Left colon (tissue), 2 donors: Measurements from ENCODE around the gene ANKRD65. TPM values are rescaled to one million over a fixed set of nuclear protein-coding genes. Genes with fewer than 3 reads are reported as not detected.
"Not testable (repeated sequence)": the region's sequence is repeated elsewhere in the genome, so short reads cannot be mapped to it uniquely, and the experiment has no call there.

Source experiments
- ATAC-seq: fragments of 200-7000 bp; cut with Tn5 transposase; one replicate; pipeline ENCODE4 v1.9.1; 2020; ENCODE audit warnings: mild to moderate bottlenecking, moderate library complexity
- DNase-seq, 2 donors: peaks; one replicate each; pipeline ENCODE4 v3.0.0-alpha.2; 2020
- intact Hi-C, 2 donors: fragments of 100-400 bp; cut with DNase I in 1 of 2; cut with micrococcal nuclease in 1 of 2; formaldehyde crosslinking; loops; one replicate each; pipeline versions ENCODE4 v1.11.2 to v1.14.0; 2022; cut with DNase I, micrococcal nuclease
- total RNA-seq, 2 donors: library from RNA; stranded (reverse); fragmentation: NEBNext Ultra II Directional; extraction: Animal tissue kit (Norgen Biotek cat#: 25700); gene quantifications; one replicate each; pipeline ENCODE4 v1.2.1, GENCODE V29; 2021
- donor health status: DM: no; HTN: no; CAD: no.
- donor health status: DM: yes; HTN: yes; CAD: no.

The ANKRD65 gene
- total RNA-seq, 2 donors from 2014 or later: 0.76 to 2.7 TPM

DNA sequence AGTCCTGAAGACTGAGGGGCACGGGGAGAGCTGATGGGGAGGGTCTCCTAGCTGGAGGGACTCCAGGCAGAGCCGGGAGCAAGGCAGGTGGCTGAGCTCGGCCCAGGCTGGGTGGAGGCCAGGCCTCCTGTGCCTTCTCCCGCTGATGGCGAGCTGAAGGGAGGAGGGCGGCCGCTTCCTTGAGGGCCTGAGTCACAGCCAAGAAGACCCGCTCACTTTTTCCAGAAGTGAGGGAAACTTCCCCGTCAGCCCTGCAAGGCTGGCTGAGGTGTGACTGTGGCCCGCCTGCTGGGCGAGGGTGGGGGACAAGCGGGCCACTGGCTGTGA lies 12.7 kb upstream of the ANKRD65 start:
- DNase-seq (peak; percentile 33 to 45), ATAC-seq (no peak)
- intact Hi-C loops: no loop called here

DNA sequence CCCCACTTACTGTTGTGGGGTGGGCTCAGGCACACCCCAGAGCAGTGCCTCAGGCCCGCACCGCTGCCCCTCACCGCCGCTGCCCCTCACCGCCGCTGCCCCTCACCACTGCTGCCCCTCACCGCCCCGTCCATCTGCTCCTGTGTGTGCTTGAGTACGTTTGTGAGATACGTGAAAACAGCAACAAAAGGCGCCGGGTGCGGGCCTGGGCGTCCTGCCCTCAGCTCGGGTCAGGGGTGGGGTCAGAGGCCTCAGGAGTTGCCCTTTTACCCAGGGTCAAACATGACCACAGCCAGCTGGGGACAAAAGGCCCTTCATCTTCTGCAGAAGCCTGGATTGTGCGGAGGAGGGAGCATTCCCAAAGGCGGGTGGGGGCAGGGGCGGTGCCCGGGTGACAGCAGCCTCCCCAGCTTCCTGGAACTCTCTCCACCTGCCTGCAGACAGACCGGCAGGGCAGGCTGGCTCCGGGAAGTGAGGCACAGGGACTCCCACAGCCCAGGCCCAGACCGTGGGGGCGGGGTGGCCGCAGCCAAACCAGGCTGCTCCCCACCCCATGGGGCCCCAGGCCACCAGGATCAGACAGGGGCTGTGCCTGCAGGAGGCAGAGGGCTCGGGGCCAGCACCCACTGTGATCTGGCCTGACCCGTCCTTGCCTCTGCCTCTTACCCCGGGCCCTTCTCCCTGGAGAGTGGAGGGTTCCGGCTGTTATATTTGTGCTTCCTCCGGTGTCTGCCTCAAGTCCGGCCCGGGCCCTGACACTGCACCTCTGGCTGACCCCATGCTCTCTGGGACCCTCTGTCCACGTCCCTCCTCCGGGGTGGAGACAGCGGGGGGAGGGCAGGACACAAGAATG lies 12.1 kb upstream of the ANKRD65 start:
- DNase-seq (peak; percentile 93 to 95), ATAC-seq (peak; percentile 77)
- intact Hi-C loops: no loop called here

DNA sequence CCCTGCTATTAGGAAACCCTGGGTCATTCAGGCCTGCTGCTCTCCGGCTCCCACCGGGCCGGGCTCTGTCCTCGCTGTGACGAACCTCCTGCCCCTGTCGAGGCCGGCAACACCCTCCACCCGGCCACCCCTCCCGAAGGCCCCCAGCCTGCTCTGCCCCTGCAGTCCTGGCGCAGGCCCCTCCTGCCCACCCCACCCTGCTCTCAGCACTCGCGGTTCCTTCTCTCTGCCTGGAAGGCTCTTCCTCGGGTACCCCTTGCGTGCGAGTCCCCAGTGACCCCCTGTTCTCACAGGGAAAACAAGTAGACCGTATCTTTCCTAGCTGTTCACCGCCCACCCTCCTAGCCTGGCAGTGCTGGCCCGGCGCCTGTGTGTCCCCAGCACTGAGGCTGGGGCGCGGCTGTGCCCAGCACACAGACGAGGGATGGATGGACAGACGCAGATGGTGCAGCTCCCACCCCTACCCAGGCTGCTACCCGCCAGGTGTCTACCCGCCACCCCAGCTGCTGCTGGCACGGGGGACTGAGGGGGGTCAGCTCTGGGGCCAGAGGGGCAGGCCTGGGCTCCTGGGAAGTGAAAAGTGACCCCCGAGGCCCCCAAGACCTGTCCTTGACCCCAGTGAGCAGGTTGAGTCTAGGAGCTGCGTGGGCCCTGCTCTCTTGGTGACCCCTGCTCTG lies 11.3 kb upstream of the ANKRD65 start:
- peak; percentile 19 to 39 for DNase-seq
- intact Hi-C loops: no loop called here
- ATAC-seq: no peak

DNA sequence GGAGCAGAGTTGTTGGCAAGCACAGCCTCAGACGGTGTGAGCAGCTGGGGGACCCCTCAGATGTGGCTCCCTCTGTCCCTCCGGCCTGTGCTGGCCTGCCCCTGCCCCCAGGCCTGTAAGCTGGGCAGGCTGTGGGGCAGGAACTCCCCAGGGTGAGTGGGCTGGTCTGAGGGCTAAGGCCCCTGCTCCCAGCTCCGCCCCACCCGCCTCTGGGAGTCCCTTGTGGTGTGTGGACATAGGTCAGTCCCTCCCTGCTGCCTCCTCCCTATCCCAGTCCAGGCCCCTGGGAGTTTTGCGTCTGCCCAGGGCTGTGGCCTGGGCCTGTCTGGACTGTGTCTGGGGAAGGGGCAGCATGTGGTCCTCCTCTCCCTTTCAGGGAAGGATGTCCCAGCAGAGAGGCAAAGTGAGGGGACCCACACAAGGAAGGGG lies 10.8 kb upstream of the ANKRD65 start:
- ATAC-seq: peak; percentile 69

GRCh38 chr1:1430992-1431844 lies 10.1 kb upstream of the ANKRD65 start:
- DNase-seq: peak; percentile 37 to 58
- intact Hi-C loops: no loop called here
- ATAC-seq: peak; percentile 15

More for the DNA sequence above, 10.8 kb upstream of the ANKRD65 start:
- DNase-seq: peak; percentile 76 to 85
- intact Hi-C loops: no loop called here

DNA sequence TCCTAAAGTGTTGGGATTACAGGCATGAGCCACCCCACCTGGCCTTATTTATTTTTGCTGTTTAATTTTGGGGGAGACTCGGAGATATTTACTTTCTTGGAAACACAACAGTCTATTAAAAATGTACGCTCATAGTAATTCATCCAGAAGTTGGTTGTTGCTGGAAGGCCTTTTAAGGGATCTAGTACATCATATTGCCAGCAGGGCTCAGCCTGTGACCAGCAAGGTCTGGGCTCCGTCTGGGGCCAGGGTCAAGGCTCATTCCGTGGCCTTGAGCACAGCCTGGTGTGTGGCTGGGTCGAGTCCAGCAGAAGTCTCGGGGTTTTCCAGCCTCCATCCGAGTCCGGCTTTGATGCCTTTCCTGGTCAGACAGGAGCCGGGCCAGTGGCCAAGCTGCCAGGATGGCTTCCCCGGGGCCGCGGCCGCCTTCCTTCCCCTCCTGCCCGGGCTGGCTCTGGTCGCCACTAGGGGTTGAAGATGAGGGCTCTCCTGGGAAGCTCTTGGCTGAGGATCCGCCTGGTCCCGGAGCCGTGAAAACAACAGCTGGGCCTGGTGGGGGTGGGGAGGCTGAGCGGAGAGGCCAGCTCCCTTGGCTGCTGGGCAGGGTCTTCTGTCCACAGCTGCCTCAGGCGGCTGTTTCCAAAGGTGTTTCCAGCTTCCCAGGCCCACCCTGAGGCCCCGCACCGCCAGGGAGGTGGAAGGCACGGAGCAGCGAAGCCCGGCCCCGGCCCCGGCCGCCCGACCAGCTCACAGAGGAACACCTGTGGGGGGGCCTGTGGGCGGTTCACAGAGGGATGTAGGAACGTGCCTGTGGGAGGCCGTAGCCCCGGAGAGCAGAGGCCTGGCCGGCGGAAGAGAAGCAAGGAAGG lies 9.3 kb upstream of the ANKRD65 start:
- DNase-seq: peak; percentile 55 to 66

DNA sequence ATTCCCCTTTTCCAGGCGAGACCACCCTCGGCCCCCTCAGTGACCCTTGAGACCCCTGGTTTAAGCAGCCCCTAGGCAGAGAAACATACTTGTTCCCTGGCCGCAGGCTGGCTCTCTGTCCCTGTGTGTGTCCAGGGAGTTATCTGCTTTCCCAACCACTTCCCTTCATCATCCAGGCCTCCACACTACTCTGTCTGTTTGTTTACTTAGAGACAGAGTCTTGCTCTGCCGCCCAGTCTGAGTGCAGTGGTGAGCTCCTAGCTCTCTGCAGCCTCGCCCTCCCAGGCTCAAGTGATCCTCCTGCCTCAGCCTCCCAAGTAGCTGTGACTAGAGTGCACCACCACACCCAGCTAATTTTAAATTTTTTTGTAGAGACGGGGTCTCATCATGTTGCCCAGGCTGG lies 8.6 kb upstream of the ANKRD65 start:
- DNase-seq (peak in 1 of 2 donors; percentile 39), ATAC-seq (no peak)
- intact Hi-C loops: no loop called here

More for the DNA sequence above, 9.3 kb upstream of the ANKRD65 start:
- intact Hi-C loops: no loop called here
- no peak for ATAC-seq

DNA sequence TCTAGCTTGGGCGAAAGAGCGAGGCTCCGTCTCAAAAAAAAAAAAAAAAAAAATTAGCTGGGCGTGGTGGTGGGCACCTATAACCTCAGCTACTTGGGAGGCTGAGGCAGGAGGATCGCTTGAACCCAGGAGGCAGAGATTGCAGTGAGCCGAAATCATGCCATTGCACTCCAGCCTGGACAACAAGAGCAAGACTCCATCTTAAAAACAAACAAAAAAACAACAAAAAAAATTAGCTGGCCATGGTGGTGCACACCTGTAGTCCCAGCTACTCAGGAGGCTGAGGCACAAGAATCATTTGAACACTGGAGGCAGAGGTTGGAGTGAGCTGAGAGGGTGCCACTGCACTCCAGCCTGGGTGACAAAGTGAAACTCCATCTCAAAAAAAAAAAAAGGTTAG lies 7.9 kb upstream of the ANKRD65 start:
- intact Hi-C loops, DNase-seq, ATAC-seq: not testable (repeated sequence)

DNA sequence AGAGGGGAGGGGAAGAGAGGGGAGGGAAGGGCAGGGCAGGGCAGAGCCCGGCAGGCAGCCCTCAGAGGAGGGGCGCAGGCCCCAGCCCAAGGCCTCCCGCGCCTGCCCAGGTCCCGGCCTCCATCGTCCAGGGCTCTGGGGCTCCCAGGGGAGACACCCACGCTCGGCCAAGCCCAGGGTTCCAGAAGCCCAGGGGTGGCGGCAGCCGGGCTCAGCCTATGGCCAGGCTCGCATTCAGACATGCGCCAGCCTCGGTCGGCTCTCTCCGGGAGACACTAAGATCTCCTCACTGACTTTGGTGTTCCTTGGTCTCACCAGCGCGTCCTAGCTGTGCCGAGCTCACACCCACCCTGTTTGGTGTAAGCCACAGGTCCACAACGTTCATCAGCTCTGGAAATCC lies 7.1 kb upstream of the ANKRD65 start:
- no peak for DNase-seq
- ATAC-seq: no peak
- intact Hi-C loops: no loop called here

GRCh38 chr1:1427820-1428148 lies 6.7 kb upstream of the ANKRD65 start:
- ATAC-seq: no peak
- intact Hi-C loops: no loop called here
- no peak for DNase-seq

DNA sequence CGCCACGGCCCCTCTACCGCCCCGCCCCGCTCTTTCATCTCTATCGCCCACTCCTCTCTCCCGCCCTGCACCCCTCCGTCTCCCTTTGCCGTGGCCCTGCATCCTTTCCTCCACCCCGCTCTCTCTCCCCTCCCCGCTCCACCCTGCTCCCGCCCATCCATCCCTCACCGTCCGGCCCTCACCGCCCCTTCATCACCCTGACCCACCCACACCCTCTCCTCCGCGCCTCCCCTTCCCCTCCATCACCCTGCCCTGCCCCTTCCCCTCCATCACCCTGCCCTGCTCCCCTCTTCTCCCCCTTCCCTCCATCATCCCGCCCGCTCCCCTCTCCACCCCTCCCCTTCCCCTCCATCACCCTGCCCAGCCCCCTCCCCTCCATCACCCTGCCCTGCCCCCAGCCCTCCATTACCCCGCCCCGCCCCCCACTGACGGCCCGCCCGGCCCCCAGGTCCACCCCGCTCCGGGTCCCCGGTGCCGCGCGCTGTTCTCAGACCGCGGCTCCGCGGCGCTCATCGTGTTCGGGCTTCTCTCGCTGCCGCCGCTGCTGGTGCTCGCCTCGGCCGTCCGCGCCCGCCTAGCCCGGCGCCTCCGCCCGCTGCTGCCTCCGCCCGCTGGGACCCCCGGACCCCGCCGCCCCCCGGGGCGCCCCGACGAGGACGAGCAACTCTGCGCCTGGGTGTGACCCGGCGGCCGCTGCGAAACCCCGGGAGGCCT lies 6.2 kb upstream of the ANKRD65 start:
- no peak for ATAC-seq
- intact Hi-C loops: no loop called here
- DNase-seq: peak in 1 of 2 donors; percentile 52

- ATAC-seq (no peak), DNase-seq (no peak)
- intact Hi-C loops: no loop called here
Observed at GRCh38 chr1:1426496-1427105, 5.5 kb upstream of the ANKRD65 start.

DNA sequence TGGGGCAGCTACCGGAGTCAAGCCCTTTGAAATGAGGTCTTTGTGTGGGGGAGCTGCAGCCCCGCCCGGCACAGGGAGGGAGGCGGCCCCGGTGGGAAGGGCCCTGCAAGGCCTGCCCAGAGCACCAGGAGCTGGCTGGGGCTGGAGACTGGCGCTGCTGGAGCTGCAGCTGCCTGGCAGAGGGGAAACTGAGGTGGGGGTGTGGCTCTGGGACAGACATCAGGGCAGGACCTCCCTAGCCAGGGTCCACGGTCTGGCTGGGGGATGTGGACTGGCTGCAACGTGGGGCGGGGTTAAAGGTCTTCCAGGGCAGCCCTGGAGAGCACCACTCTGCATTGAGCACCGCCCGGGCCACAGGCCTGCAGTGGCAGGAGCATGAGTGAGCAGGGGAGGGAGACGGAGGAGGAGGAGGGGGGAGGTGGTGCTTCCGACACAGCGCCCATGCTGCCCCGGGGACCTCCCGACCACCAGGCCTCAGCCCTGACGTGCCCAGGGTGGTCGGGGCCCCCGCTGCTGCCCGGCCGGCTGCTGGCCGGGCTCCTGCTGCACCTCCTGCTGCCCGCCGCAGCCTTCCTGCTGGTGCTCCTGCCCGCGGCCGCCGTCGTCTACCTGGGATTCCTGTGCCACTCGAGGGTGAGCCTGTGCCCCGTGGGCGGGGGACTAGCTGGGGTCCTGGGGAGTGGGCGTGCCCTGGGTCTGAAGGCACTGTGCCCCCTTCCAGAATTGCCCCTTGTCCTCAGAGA lies 4.8 kb upstream of the ANKRD65 start:
- ATAC-seq (no peak), DNase-seq (no peak)
- intact Hi-C loops: no loop called here

GRCh38 chr1:1425426-1425752 lies 4.3 kb upstream of the ANKRD65 start:
- no peak for ATAC-seq
- intact Hi-C loops: no loop called here
- DNase-seq: no peak

DNA sequence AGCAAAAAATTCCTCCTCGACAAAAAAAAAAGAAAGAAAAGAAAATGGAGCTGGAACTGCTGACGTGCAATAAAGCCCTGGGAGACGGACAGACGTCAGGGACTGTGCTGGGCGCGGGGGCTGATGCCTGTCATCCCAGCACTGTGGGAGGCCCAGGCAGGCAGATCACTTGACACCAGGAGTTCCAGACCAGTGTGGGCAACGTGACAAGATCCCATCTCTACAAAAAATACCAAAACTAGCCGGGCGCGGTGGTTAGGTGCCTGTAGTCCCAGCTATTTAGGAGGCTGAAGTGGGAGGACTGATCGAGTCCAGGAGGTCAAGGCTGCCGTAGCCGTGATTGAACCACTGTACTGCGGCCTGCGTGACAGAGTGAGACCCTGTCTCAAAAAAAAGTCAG lies 3.6 kb upstream of the ANKRD65 start:
- intact Hi-C loops: no loop called here
- no peak for ATAC-seq
- DNase-seq: no peak

GRCh38 chr1:1423245-1423597 lies 2.1 kb upstream of the ANKRD65 start:
- intact Hi-C loops: no loop called here
- ATAC-seq (no peak), DNase-seq (no peak)
